Right lobe of liver (tissue), 6 donors: ENCODE measurements around the gene CPB1. TPM values are rescaled to one million over a fixed set of nuclear protein-coding genes. Genes with fewer than 3 reads are reported as not detected.

Source experiments
- ATAC-seq, 4 donors: fragments of 200-7000 bp; cut with Tn5 transposase; one replicate each; pipeline ENCODE4 v1.9.1; 2020; ENCODE audit warnings: mild to moderate bottlenecking in 4 of 4, moderate library complexity in 4 of 4
- DNase-seq, 3 donors: peaks; one replicate each; pipeline ENCODE4 v3.0.0-alpha.2; 2020
- H3K27ac ChIP-seq, 3 donors: fragments of 200-600 bp; one replicate each; pipeline ENCODE4 v1.8.0; 2022
- H3K27me3 ChIP-seq, 2 donors: fragments of 200-600 bp; one replicate each; pipeline ENCODE4 v1.8.0; 2022
- H3K36me3 ChIP-seq, 4 donors: fragments of 200-600 bp; sonication (generic) in 1 of 4; one replicate each; pipeline versions ENCODE4 v1.5.1 to v1.8.0; 2017 to 2022; ENCODE audit warnings: control low read depth in 1 of 4
- H3K4me1 ChIP-seq, 4 donors: fragments of 200-600 bp; sonication (generic) in 1 of 4; one replicate each; pipeline versions ENCODE4 v1.5.1 to v1.8.0; 2017 to 2022; ENCODE audit warnings: control low read depth in 1 of 4
- H3K4me3 ChIP-seq, 3 donors: fragments of 200-600 bp; one replicate each; pipeline ENCODE4 v1.8.0; 2022
- H3K9me3 ChIP-seq, 4 donors: fragments of 200-600 bp; sonication (generic) in 1 of 4; one replicate each; pipeline versions ENCODE4 v1.5.1 to v1.8.0; 2017 to 2022; ENCODE audit warnings: control low read depth in 1 of 4
- CTCF ChIP-seq, 4 donors: fragments of 200-600 bp in 3 of 4; fragments of 450-650 bp in 1 of 4; IDR thresholded peaks; one replicate each; pipeline versions ENCODE4 v1.5.1 to v1.8.0; 2016 to 2022; ENCODE audit warnings: antibody characterized with exemption in 4 of 4, mild to moderate bottlenecking in 2 of 4
- POLR2A ChIP-seq: fragments of 450-650 bp; IDR thresholded peaks from one replicate; pipeline ENCODE4 v1.6.1; 2017; ENCODE audit warnings: antibody characterized with exemption, mild to moderate bottlenecking
- WGBS: methylation state at CpG from one replicate; pipeline ENCODE4 v1.1.6; 2018; ENCODE audit warnings: low coverage, low lambda C conversion rate; ENCODE audit not compliant: insufficient coverage; ENCODE audit errors: missing lambda C conversion rate; 5-methylcytosine and 5-hydroxymethylcytosine counted together
- intact Hi-C, 2 donors: fragments of 100-400 bp; cut with DNase I; formaldehyde crosslinking; loops; one replicate each; pipeline versions ENCODE4 v1.11.2 to v1.14.1; 2022
- total RNA-seq, 6 experiments: library from RNA; depleted of rRNA in 2 of 6; stranded (reverse); fragments of >200 nt in 2 of 6; fragmentation: NEBNext Ultra II Directional in 3 of 6; extraction: Animal tissue kit (Norgen Biotek cat#: 25700) in 3 of 6; gene quantifications; one replicate each; pipeline versions ENCODE4 v1.1.0 to v1.2.4, GENCODE V29; 2016 to 2023
- donor health status: DM: no; HTN: yes; CAD: no.
- donor health status: DM: no; HTN: no; CAD: no.
- donor health status: DM: no; HTN: no; CAD: no.
- donor health status: DM: no; HTN: yes; CAD: no.
- donor health status: DM: no; HTN: yes; CAD: no.

The CPB1 gene
- total RNA-seq, 6 experiments from 2014 or later = 0.31 to 0.44 TPM; not detected in 4

GRCh38 chr3:148823026-148823425, 4.6 kb upstream of the CPB1 start:
- Histone ChIP-seq H3K27ac (no peak overlapping the region), H3K27me3 (no peaks in the 10 kb centered on the region), H3K36me3 (no peaks in the 10 kb centered on the region), H3K4me1 (no peaks in the 10 kb centered on the region), H3K9me3 (no peaks in the 10 kb centered on the region), H3K4me3 (no peak overlapping the region)
- 13% methylated on average over 1 of the region's 1 CpG for WGBS
- DNase-seq (no peak), ATAC-seq (no peak)
- TF ChIP-seq CTCF (IDR thresholded peaks at IDR 0.05) (no peak), POLR2A (no peak)
- intact Hi-C loops = no loop called here

- Histone ChIP-seq H3K27ac (no peak overlapping the region), H3K4me3 (no peak overlapping the region), H3K36me3 (no peaks in the 10 kb centered on the region), H3K9me3 (no peaks in the 10 kb centered on the region), H3K27me3 (no peaks in the 10 kb centered on the region), H3K4me1 (no peaks in the 10 kb centered on the region)
- no peak for ATAC-seq
- intact Hi-C loops = no loop called here
- no peak for TF ChIP-seq CTCF (IDR thresholded peaks at IDR 0.05)
- TF ChIP-seq POLR2A = no peak
- WGBS = 74% methylated on average over 3 of the region's 3 CpGs
- no peak for DNase-seq
Measured at GRCh38 chr3:148825476-148825875, 2.1 kb upstream of the CPB1 start.

DNA sequence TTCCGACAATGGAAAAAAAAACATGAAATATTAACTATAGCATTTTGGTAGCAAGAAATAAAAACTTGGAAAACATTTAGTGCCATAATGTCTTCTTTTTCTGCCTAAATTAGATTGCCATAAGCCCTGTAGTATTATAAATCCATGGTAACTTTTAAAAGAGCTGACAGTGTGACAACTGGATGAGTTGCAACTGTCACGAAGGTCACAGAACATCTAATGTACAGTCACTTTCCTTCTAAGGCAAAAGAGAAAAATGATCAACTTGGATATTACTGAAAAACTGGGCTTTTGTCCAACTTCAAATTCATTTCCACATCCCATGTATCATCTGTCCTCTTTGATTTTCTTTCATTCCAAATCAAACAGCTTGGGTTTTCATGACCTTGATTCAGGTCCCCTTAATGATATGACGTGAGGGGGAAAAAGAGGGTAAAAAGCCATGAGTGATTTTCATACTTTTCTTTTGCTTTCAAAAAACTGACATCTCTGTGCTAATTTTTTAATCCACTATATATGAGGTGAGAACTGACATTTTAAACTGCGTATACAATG, 602 bp downstream of the CPB1 start:
- H3K27me3 ChIP-seq = no peaks in the 10 kb centered on the region
- H3K4me3 ChIP-seq = no peak overlapping the region
- H3K9me3 ChIP-seq = no peaks in the 10 kb centered on the region
- 59% methylated on average over 4 of the region's 4 CpGs for WGBS
- intact Hi-C loops = no loop called here
- no peaks in the 10 kb centered on the region for H3K4me1 ChIP-seq
- no peak for TF ChIP-seq CTCF (IDR thresholded peaks at IDR 0.05)
- no peak for TF ChIP-seq POLR2A
- no peak for DNase-seq
- H3K27ac ChIP-seq = no peak overlapping the region
- ATAC-seq = no peak
- no peaks in the 10 kb centered on the region for H3K36me3 ChIP-seq

DNA sequence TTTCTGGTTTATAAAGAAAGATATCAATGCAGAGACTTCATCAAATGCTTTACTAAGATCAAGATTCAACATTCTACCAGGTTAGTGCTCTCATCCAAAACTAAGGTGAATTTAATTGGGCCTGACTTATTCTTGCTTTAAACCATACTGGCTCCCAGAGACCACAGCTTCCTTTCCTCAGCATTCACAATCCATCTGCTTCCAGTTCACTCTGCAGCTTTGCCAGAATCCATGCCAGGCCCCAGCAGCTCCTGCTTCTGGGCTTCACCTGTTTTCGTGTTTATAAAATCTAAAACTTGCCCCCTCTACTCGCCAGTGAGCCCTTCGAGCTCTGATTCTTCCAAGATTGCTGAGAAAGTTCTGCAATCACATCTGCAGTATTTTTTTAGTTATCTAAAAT, 2.3 kb downstream of the CPB1 start:
- no peak for ATAC-seq
- Histone ChIP-seq H3K4me1 (no peaks in the 10 kb centered on the region), H3K27ac (no peak overlapping the region), H3K27me3 (no peaks in the 10 kb centered on the region), H3K4me3 (no peak overlapping the region), H3K9me3 (no peaks in the 10 kb centered on the region), H3K36me3 (no peaks in the 10 kb centered on the region)
- WGBS = 89% methylated on average over 3 of the region's 3 CpGs
- intact Hi-C loops = no loop called here
- DNase-seq = no peak
- no peak for TF ChIP-seq CTCF (IDR thresholded peaks at IDR 0.05)
- no peak for TF ChIP-seq POLR2A

GRCh38 chr3:148833223-148833622, 5.6 kb downstream of the CPB1 start:
- no peak for DNase-seq
- no peaks in the 10 kb centered on the region for H3K36me3 ChIP-seq
- no peak overlapping the region for H3K4me3 ChIP-seq
- 66% methylated on average over 3 of the region's 3 CpGs for WGBS
- no peaks in the 10 kb centered on the region for H3K27me3 ChIP-seq
- no peak overlapping the region for H3K27ac ChIP-seq
- no peak for ATAC-seq
- no peak for TF ChIP-seq CTCF (IDR thresholded peaks at IDR 0.05)
- no peak for TF ChIP-seq POLR2A
- H3K9me3 ChIP-seq = no peaks in the 10 kb centered on the region
- intact Hi-C loops = no loop called here
- no peaks in the 10 kb centered on the region for H3K4me1 ChIP-seq
